IPS-18a (cell line): Measurements from ENCODE around the gene DDRGK1.
"Not testable (repeated sequence)": the region's sequence is repeated elsewhere in the genome, so short reads cannot be mapped to it uniquely, and the experiment has no call there.

Source experiments
- H3K27ac ChIP-seq: one replicate; pipeline ENCODE4 v1.5.1; 2013; ENCODE audit warnings: low read length
- H3K27me3 ChIP-seq: one replicate; pipeline ENCODE4 v1.6.1; 2013; ENCODE audit warnings: mild to moderate bottlenecking, low read length; ENCODE audit not compliant: control insufficient read depth, insufficient read depth
- H3K36me3 ChIP-seq: one replicate; pipeline ENCODE4 v1.6.1; 2013; ENCODE audit warnings: low read depth, low read length; ENCODE audit not compliant: control insufficient read depth
- H3K4me1 ChIP-seq: one replicate; pipeline ENCODE4 v1.6.1; 2013; ENCODE audit warnings: low read depth, low read length; ENCODE audit not compliant: control insufficient read depth
- H3K4me3 ChIP-seq: one replicate; pipeline ENCODE4 v1.5.1; 2013; ENCODE audit warnings: low read length
- H3K9ac ChIP-seq: one replicate; pipeline ENCODE4 v1.6.1; 2013; ENCODE audit warnings: mild to moderate bottlenecking, low read length, moderate library complexity
- H3K9me3 ChIP-seq: one replicate; pipeline ENCODE4 v1.6.1; 2013; ENCODE audit warnings: low read depth, low read length; ENCODE audit not compliant: control insufficient read depth

DDRGK1 gene

GRCh38 chr20:3189561-3190131 is 14.8 kb downstream of the DDRGK1 start:
- no peak overlapping the region for H3K27ac ChIP-seq
- no peak overlapping the region for H3K9ac ChIP-seq

GRCh38 chr20:3188823-3189413 is 15.6 kb downstream of the DDRGK1 start:
- Histone ChIP-seq H3K9me3 (no peaks in the 10 kb centered on the region), H3K9ac (no peak overlapping the region), H3K4me3 (no peak overlapping the region), H3K27me3 (no peaks in the 10 kb centered on the region), H3K36me3 (peaks cover 31% of the 10 kb centered on the region), H3K27ac (no peak overlapping the region), H3K4me1 (no peaks in the 10 kb centered on the region)

More at GRCh38 chr20:3189561-3190131, 14.8 kb downstream of the DDRGK1 start:
- no peaks in the 10 kb centered on the region for H3K4me1 ChIP-seq
- no peaks in the 10 kb centered on the region for H3K27me3 ChIP-seq
- no peaks in the 10 kb centered on the region for H3K9me3 ChIP-seq
- peaks cover 39% of the 10 kb centered on the region for H3K36me3 ChIP-seq
- no peak overlapping the region for H3K4me3 ChIP-seq

- H3K36me3 ChIP-seq: peaks cover 22% of the 10 kb centered on the region
- H3K27me3 ChIP-seq, H3K9ac ChIP-seq, H3K4me1 ChIP-seq, H3K9me3 ChIP-seq, H3K4me3 ChIP-seq, H3K27ac ChIP-seq: not testable (repeated sequence)
These were observed 16.6 kb downstream of the DDRGK1 start for GRCh38 chr20:3187861-3188260.

- peaks cover under 1% of the 10 kb centered on the region for H3K36me3 ChIP-seq
- H3K27ac ChIP-seq: no peak overlapping the region
- H3K9me3 ChIP-seq: no peaks in the 10 kb centered on the region
- no peaks in the 10 kb centered on the region for H3K4me1 ChIP-seq
- no peak overlapping the region for H3K9ac ChIP-seq
- H3K4me3 ChIP-seq: no peak overlapping the region
- H3K27me3 ChIP-seq: no peaks in the 10 kb centered on the region
These were observed 20.4 kb downstream of the DDRGK1 start for GRCh38 chr20:3183896-3184612.

- not testable (repeated sequence) for H3K9ac ChIP-seq, H3K27ac ChIP-seq, H3K27me3 ChIP-seq, H3K9me3 ChIP-seq, H3K4me1 ChIP-seq, H3K4me3 ChIP-seq, H3K36me3 ChIP-seq
These were observed 22.1 kb downstream of the DDRGK1 start for GRCh38 chr20:3182429-3182828.

GRCh38 chr20:3181270-3181669 is 23.2 kb downstream of the DDRGK1 start:
- H3K27ac ChIP-seq: no peak overlapping the region
- no peaks in the 10 kb centered on the region for H3K27me3 ChIP-seq
- no peaks in the 10 kb centered on the region for H3K4me1 ChIP-seq
- no peak overlapping the region for H3K4me3 ChIP-seq
- no peaks in the 10 kb centered on the region for H3K36me3 ChIP-seq
- H3K9ac ChIP-seq: no peak overlapping the region
- H3K9me3 ChIP-seq: no peaks in the 10 kb centered on the region

- no peak overlapping the region for H3K27ac ChIP-seq
- peaks cover 3% of the 10 kb centered on the region for H3K4me1 ChIP-seq
- H3K9me3 ChIP-seq: no peaks in the 10 kb centered on the region
- H3K27me3 ChIP-seq: no peaks in the 10 kb centered on the region
- no peaks in the 10 kb centered on the region for H3K36me3 ChIP-seq
- no peak overlapping the region for H3K4me3 ChIP-seq
- no peak overlapping the region for H3K9ac ChIP-seq
These were observed 24.2 kb downstream of the DDRGK1 start for GRCh38 chr20:3180319-3180718.

- Histone ChIP-seq H3K4me1 (peaks cover 12% of the 10 kb centered on the region), H3K4me3 (no peak overlapping the region), H3K27me3 (no peaks in the 10 kb centered on the region), H3K9me3 (no peaks in the 10 kb centered on the region), H3K9ac (no peak overlapping the region), H3K36me3 (no peaks in the 10 kb centered on the region), H3K27ac (no peak overlapping the region)
These were observed 26.6 kb downstream of the DDRGK1 start for GRCh38 chr20:3177746-3178485.

- peak overlapping the region; percentile 76 for H3K9ac ChIP-seq
- no peaks in the 10 kb centered on the region for H3K36me3 ChIP-seq
- H3K4me3 ChIP-seq: peak overlapping the region; percentile 85
- H3K27ac ChIP-seq: no peak overlapping the region
- no peaks in the 10 kb centered on the region for H3K27me3 ChIP-seq
- H3K4me1 ChIP-seq: peaks cover 17% of the 10 kb centered on the region
- no peaks in the 10 kb centered on the region for H3K9me3 ChIP-seq
These were observed 29.2 kb downstream of the DDRGK1 start for GRCh38 chr20:3175270-3175669.

GRCh38 chr20:3174442-3175261 is 29.8 kb downstream of the DDRGK1 start:
- Histone ChIP-seq H3K4me3 (peak overlapping the region; percentile 85), H3K4me1 (peaks cover 17% of the 10 kb centered on the region), H3K27me3 (no peaks in the 10 kb centered on the region), H3K36me3 (no peaks in the 10 kb centered on the region), H3K9me3 (no peaks in the 10 kb centered on the region), H3K9ac (peak overlapping the region; percentile 76), H3K27ac (no peak overlapping the region)
